Measurements from ENCODE around the gene CEACAM18.
"Not testable (repeated sequence)": the region's sequence is repeated elsewhere in the genome, so short reads cannot be mapped to it uniquely, and the experiment has no call there.

CEACAM18 gene

DNA sequence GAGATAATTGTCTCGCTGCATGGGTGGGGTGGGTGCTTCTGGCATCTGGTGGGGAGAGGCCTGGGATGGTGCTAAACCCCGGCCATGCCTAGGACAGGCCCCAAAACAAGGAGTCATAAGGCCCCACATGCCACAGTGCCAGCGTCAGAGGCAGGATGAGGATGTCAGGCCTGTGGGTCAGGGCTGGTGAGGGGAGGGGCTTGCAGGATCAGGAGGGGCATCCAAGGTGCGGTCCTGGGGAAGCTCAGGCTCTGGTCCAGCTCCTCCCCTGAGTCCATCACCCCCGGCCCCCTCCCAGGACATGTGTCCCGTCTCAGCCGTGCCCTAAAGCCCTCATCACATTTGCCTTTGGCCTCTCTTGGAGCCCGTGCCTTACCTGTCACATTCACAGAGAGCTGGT lies 22.6 kb downstream of the CEACAM18 start:
- DNase-seq: not testable (repeated sequence)

DNA sequence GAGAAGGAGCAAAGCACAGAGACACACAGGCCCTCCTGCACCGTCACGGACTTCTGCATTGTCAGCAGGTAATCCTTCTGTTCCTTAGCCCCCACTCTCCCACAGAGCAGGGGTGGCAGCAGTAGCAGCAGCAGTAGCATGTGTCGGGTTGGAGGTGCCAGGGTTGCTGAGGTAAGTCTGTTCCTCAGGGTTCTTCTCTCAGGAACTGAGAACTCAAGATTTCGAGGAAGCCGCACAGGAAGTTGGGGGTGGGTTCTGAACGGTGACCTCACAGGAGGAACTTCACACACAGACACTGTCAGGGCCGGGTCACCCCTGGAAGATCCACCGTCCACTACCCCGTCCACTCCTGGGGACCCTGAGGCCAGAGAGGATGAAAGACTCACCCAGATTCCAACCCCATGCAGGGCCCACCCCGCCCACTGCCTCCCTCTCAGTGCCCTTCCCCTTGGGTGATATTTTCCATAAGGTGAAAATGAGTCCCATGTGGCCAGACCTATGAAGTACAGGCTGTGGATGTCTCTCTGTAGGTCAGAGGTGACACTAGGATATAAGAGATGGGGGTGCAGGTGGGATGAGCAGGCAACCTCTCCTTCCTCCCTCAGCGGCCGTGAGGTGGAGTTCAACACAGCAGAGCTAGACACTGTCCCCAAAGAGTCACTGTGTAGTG lies 23.4 kb downstream of the CEACAM18 start, which contains the start of gene SIGLEC12:
SIGLEC12 (minus strand) TSS at position 207 of the 670 bp plus-strand sequence; CDS start at position 140, 67 bp downstream.
- no peak for DNase-seq

DNA sequence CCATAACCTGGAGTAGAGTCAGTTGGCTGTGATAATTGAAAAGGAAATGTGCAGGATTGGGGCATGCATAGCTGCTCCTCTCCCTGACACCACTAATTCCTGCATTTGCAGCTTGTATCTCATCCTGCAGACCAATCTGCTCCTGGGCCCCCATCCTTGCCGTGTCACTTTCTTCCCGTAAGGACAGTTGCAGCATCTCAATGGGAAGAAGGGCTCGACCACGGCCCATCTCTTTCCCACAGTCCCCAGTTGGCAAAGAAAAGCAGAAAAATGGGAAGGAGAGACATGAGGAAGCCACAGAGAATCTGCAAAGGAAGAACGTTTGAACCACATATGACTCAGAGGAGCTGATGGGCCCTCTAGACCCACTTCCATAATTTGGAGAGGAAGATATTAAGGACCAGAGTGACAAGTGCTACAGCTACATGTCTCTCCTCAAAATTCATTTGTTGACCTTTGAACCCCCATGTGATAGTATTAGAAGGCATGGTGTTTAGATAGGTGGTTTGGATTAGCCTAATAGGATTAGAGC lies 25.0 kb downstream of the CEACAM18 start:
- no peak for DNase-seq

DNA sequence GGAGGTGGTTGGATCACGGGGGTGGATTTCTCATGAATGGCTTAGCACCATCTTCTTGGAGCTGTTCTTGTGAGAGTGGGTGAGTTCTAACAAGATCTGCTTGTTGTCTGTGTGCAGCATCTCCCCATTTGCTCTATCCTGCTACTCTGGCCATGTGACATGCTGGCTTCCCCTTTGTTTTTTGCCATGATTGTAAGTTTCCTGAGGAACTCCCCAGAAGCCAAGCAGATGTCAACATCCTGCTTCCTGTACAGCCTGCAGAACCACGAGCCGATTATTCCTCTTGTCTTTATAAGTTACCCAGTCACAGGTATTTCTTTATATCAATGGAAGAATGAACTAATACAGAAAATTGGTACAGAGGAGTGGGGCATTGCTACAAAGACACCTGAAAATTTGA lies 25.6 kb downstream of the CEACAM18 start:
- DNase-seq: no peak

DNA sequence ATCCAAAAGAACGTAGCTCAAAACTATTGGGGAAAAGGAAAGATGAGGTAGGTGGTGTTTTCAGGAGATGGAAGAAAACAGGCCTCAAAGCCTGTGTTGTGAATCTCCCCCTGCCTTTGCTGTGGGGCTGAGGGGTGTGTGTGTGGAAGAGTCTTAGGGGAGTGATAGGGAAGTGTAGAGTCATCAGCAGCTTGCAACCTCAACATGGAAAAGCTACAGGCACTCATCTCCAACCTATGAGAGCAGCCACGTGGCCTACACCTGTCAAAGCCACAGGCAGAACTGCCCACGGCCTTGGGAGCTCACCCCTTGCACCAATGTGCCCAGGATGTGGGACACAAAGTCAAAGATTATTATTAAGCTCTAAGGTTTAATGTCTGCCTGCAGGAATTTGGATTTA lies 27.6 kb downstream of the CEACAM18 start:
- no peak for DNase-seq

DNA sequence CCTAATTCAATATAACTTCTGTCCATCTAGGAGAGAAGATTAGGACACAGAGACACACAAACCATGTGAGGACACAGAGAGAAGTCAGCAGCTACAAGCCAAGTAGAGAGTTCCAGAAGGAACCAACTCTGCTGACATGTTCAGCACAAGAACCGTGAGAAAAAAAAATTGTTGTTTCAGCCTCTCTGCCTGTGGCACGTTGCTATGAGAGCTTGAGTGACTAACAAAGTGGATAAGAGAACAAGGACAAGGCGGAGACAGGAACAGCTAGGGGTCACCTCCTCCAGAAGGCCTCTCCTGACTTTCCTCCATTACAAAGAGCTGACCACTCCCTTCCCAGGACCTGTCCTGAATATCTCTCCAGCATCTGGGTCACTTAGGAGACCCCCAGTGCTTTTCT lies 28.9 kb downstream of the CEACAM18 start:
- no peak for DNase-seq

DNA sequence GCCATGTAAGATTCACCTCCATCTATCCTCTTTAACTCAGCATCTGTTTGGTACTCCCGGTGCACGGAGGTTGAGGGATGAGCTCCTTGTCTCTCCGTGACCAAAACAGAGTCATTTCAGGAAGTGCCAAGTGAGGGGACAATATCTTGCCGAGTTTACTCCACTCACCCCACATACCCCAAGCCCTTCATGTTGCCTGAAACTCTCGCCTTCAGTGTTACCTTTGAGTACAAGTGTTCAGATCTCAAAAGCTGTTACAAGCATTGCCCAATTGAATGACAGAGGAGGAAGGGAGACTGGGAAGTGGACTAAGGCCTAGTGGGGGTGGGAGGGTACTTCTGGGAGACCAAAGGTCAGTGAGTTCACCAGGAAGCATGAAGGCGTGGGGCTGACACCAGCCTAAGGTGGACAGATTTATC lies 29.3 kb downstream of the CEACAM18 start:
- no peak for DNase-seq

DNA sequence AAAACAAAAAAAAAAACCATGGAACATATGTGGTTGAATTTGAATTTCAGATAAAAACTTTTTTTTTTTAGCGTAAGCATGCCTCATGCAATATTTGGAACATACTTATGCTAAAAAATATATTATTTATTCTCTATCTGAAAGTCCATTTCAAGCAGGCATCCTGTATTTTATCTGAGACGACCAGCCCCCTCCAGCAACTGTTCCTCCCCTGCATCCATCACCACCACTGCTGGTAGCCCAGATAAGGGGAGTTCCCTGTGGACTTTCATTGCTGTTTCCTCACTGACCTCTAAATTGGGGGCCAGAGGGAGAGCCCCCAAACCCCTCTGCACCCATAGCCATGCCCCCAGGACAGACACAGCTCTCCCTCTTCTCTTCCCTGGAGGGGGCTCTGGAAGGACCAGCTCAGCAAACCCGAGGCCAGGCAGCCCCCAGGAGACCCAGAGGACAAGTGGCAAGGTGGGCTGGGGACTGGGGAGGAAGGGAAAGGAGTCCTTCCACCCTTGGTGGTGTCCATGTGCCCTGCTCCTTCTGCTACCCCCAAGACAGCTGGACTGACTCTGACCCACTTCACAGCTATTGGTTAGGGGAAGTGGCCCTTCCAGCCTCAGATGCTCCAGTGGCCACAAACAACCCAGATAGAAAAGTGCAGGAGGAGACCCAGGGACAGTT lies 29.9 kb downstream of the CEACAM18 start:
- DNase-seq: no peak

DNA sequence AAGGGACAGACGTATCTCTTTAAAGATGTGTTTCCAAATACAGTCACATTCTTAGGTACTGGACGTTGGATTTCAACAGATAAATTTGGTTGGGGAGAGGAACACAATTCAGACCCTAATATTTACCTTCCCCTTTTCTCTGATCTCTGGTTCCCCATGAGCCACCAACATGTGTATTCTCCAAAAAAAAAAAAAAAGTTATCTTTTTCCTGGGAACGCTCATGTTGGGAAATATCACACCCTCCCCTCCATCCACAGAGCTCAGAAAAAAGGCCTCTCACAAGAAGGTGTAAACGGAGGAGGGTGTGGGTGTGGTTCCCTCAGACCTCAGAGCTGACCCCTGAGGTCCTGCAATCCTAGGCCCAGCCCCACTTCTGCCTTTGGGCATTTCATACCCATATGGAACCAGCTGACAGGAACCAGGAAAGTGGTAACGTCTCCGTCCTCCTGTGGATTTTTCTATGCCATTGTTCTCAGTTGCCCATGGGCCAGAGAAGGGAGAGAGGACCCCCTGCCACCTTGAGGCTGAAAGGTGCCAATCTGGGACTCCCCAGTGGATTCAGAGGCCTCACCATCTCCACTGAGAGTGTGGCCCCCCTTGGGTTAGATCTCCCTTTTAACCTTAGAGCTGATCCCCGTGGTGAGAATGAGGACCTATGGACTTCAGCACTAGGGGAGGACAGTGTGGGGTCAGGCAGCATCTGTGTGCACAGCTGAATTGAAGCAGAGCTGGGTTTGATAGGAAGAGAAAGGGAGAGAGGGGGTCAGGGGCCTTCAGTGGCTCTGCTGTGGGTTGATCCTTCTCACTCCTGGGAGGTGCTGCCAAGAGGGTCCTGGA lies 31.7 kb downstream of the CEACAM18 start:
- DNase-seq: no peak

DNA sequence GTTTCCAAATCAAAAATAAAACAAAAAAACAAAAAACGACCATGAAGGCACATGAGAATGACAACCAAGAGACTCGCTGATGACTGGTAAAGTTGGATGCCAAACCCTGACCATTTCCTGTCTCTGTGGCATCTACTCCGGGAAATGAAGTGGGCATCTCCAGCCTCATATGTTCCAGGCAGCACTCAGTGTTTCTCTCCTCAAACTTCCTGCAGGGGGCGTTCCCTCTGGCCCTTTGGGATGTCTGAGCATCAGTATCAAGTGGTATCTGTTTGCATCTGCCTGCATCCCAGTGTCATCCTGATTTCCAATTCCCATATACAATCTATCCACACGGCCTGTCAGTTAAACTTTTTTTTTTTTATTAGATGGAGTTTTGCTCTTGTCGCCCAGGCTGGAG lies 33.0 kb downstream of the CEACAM18 start:
- DNase-seq: no peak

DNA sequence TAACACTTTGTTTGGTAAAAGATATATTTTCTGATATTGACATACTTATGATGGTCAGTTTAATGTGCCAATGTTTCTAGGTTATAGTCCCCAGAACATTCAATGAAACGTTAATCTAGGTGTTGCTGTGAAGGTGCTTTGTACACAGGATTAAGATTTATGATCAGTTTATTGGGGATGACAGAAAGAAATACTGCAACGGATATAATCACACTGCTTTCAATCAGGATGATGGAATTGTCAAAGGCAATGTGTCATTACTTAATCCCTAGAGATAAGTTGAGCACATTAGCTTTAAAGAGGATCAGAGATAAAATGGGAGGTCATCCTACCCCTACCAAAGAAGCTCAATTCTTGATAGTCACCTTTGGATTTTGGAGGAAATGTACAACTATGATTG lies 35.6 kb downstream of the CEACAM18 start:
- DNase-seq: no peak

DNA sequence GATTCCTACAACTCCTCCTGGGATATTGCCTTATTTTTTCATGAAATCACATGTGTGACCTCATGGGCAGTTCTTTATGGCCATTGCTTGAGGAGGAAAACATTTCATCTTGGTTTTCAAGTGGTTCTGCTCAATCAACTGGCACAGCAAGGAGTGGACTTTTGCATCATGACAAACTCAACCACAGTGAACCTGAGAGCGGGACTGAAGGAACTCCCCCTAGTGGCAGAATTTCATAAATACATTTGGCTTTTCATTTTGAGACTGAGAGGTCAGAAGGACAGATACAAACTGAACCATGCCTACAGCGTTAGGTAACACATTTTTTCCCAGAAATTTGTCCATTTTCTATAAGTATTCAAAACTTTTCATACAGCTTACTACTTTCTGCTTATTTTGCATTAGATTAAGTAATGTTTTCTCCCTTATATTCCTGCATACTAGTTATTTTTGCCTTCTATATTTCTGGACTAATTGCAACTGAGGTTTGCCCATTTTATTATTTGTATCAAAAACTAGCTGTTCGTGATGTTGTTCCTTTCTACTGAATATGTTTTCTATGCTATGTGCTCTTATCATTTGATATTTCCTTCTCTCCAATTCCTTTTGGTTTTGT lies 36.6 kb downstream of the CEACAM18 start:
- DNase-seq: peak; percentile 1

DNA sequence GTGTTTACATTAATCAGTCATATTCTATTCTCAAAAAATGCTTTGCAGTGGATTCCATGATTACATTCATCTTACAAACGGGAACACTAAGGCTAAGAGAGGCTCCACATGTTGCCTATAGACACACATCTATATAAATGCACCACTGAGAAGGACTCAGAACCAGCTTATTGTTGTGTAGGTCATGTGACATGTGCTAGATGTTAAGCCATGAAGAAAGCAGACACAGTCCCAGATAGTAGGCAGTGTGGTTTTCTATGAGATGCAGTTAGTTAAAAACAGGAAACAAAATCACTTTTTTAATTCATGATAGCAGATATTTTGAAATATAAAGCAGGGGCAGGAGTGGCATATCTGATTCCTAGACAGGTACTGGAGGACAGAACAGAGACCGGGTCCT lies 42.4 kb downstream of the CEACAM18 start:
- DNase-seq: no peak

DNA sequence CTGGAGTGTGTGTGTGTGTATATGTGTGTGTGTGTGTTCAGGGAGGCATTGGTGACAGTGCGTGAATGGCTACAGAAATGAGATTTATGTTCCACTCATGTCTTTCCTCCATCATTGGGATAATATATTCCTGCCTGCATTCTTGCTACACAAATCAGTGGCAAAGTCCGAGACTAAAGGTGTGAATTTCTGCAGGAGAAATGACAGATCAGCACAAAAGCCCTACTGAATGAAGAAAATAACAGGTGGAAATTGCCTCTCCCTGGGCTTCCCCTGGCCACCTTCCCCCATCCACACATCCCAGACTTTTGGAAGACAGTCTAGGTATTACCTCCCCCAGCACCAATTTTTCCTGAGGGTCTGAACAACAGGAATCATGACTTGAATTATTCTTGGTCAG lies 43.0 kb downstream of the CEACAM18 start:
- DNase-seq: no peak

DNA sequence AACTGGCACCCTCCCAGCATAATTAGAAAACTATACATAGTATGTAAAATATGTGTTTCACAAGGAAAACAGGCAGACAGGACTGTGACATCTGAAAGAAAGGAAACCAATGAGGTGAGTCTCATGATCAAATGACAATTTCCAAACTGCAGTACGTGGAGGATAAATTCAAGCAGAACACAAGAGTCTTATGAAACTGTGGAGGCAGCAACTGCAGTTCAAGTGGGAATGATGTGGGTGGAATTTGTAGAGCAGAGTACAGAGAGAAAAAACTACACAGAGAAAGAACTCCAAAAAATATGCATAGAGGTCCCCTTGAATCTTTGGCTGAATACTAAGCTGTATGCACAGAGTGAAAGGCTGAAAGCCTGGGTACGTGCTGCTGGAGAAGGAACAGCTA lies 43.4 kb downstream of the CEACAM18 start:
- DNase-seq: no peak

DNA sequence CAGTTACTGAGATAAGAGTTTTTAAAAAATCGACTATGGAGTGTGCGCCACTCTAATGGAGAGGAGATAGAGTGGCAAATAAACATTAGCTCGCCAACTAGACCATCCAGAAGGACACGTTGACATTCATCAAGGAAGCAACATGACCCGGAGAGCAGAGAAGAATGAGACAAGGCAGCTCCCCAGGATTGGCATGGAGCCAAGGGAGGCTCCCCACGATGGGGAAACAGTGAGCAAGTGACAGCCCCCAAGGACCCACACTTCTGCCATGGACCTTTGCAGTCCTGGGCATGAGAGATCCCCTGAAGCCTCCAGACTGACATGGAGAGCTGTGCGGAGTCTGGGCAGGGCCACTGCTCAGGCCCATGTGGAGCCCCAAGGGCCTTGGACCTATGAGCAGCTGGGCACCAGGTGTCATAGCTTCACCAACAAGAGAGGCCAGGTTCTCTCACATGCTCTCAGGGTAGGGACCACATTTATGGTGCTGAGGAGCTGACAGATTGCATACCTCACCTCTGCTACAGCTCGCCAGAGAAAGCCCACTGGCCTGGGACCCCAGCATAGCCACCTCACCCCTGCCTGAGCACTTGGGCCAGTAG lies 46.4 kb downstream of the CEACAM18 start:
- no peak for DNase-seq

DNA sequence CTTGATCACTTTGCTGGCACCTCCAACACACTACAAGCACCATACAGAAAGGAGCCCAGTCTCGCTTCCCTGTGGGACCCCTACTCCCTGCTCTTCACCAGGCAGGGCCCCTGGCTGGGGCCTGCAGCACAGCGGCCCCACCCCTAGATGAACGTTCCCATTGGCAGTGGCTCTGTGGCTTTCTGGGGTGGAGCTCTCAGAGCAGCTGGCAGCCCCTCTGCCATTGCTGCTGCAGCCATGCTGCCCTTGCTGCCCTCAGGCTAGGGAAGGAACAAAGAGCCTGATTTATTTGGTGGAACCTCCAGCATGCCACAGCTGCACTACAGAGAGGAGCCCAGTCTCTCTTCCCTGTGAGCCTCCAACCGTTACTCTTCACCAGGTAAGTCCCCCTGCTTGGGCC lies 47.3 kb downstream of the CEACAM18 start:
- DNase-seq: no peak

DNA sequence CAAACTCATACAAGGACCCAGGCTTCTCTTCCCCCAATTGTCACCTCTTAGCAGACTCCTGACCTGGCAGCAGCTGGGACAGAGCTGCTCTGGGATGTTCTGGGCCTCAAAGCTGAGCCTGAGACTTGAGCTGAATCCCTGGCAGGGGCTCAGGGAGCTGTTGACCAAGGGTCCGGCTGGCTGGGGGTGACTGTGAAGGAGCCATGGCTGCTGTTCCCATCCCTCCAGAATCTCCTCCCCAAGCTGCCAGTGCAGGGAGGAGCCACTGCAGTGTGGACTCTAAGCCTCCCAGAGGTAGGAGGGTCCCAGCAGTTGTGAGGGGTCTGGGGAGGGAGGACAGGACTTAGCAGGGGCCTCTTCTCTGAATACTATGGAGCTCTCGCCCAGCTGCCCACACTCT lies 51.0 kb downstream of the CEACAM18 start:
- DNase-seq: no peak

DNA sequence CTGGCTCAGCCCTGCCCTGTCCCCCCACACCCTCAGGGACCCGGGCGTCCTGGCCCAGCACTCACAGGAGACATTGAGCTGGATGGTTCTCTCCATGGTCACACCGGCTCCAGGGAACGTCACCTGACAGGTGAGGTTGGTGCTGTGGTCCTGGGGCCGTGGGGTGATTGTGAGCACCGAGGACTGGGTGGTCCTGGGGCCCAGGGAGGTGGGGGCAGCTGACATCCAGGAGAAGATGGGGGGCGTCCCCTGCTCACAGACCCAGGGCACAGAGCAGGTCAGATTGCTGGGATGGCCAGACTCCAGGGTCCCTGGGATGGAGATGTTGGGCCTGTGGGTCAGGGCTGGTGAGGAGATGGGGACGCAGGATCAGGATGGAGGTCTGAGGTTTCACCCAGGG lies 52.3 kb downstream of the CEACAM18 start:
- no peak for DNase-seq

DNA sequence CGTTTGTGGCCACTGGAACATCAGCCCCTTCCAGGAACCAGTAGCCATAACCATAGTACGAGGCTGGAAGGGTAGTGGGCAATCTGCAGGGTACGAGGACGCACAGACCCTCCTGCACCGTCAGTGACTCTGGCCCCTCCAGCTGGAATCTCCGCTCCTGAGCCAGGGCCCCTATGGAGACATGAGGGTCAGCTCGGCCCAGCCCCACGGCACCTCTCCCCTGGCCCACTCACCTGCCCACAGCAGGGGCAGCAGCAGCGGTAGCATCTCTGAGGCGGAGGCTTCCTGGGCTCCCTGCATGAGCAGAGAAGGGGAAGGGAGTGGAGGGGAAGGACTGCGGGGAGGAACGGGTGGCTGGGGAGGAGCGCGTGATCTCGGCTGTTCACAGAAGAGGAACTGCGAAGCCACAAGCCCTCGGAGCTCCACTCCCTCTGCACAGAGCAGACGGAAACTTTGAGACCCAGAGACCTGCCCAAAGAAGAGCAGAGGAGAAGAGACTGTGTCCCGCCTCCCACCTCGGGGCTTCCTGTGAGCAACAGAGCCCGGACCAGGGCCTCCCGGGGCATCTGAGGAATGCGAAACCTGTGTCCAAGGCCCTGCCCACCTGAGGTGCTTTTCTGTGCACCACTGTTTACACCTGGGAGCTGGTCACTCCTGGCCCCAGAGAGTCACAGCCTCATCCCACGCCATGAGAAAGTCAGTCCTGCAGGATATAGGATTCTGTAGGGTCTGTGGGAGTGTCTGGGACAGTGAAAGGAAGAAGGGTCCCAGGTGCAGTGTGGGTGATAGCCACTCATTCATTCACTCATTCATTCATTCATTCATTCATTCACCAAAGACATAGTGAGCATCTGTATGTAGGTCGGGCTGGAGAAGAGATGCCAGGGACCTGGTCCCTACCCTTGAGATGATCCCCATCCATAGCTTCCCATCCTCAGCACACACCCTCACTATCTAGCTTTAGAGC lies 53.3 kb downstream of the CEACAM18 start, which contains the start of gene SIGLEC6:
SIGLEC6 (minus strand) TSS at position 322 of the 967 bp plus-strand sequence; CDS start at position 300, 22 bp downstream.
- no peak for DNase-seq

DNA sequence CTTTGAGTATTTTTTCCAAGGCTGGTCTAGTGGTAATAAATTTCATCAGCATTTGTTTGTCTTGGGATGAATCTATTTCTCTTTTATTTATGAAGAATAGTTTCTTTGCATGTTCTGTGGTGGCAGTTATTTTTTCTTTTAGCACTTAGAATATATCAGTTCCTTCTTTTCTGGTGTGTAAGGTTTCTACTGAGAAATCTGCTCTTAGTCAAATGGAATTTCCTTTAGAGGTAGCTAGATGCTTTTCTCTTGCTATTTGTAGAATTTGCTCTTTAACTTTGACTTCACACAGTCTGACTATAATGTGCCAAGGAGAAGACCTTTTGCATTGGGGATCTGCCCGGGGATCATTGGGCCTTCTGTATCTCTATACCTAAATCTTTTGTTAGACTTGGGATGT lies 57.2 kb downstream of the CEACAM18 start:
- DNase-seq: no peak
